Gastrocnemius medialis (tissue), 4 donors: ENCODE measurements around the gene UXT.

Experiments used
- CTCF ChIP-seq, 5 experiments: fragments of 450-650 bp in 3 of 5; fragments of 200-600 bp in 2 of 5; sonication (generic) in 2 of 5; IDR thresholded peaks in 4 of 5; conservative IDR thresholded peaks in 1 of 5; 1 replicate in 4 of 5; 2 replicates in 1 of 5; pipeline ENCODE4 v1.5.1; 2016 to 2019; ENCODE audit warnings: antibody characterized with exemption in 5 of 5, mild to moderate bottlenecking in 3 of 5, moderate library complexity in 3 of 5
- POLR2A ChIP-seq, 2 donors: fragments of 450-650 bp; IDR thresholded peaks; one replicate each; pipeline ENCODE4 v1.6.1; 2017; ENCODE audit warnings: antibody characterized with exemption in 2 of 2, mild to moderate bottlenecking in 2 of 2, moderate library complexity in 2 of 2

- TF ChIP-seq CTCF (IDR thresholded peaks at IDR 0.05 in 4 of 5, conservative IDR thresholded peaks at IDR 0.05 in 1 of 5) (no peak), POLR2A (IDR thresholded peaks at IDR 0.05) (peak; percentile 72 to 73)
Observed at GRCh38 chrX:47650164-47651042, 8.6 kb downstream of the UXT start, which contains the start of gene ELK1.
